SJCRH30 (cell line): ENCODE measurements around the gene ARID1A. TPM values are rescaled to one million over a fixed set of nuclear protein-coding genes. Genes with fewer than 3 reads are reported as not detected.

ENCODE experiments used
- DNase-seq, 2 experiments: peaks; one replicate each; pipeline ENCODE4 v3.0.0-alpha.2; 2015 to 2020
- H3K27ac ChIP-seq: fragments of 250-450 bp; sonication (Bioruptor Pico); 2 replicates; pipeline ENCODE4 v1.5.1; 2020; ENCODE audit warnings: mild to moderate bottlenecking, moderate library complexity
- H3K27me3 ChIP-seq: fragments of 250-450 bp; sonication (Bioruptor Pico); 2 replicates; pipeline ENCODE4 v1.5.1; 2020; ENCODE audit warnings: mild to moderate bottlenecking, moderate library complexity
- H3K36me3 ChIP-seq: fragments of 250-450 bp; sonication (Bioruptor Pico); 2 replicates; pipeline ENCODE4 v1.5.1; 2020; ENCODE audit warnings: mild to moderate bottlenecking, moderate library complexity
- H3K4me1 ChIP-seq: fragments of 250-450 bp; sonication (Bioruptor Pico); 2 replicates; pipeline ENCODE4 v1.5.1; 2020; ENCODE audit warnings: mild to moderate bottlenecking, moderate library complexity
- H3K4me3 ChIP-seq: fragments of 250-450 bp; sonication (Bioruptor Pico); 2 replicates; pipeline ENCODE4 v1.5.1; 2020; ENCODE audit warnings: mild to moderate bottlenecking, moderate library complexity
- H3K9me3 ChIP-seq: fragments of 250-450 bp; sonication (Bioruptor Pico); replicated peaks from 2 replicates; pipeline ENCODE4 v1.5.1; 2020; ENCODE audit warnings: mild to moderate bottlenecking, moderate library complexity
- total RNA-seq: library from RNA; depleted of rRNA; stranded (reverse); fragments of >200 nt; shearing (Covaris generic); gene quantifications from 2 replicates; pipeline ENCODE4 v1.2.3, GENCODE V29; 2014

Gene ARID1A
- total RNA-seq, 1 experiment from 2014 or later = 57.3 TPM

DNA sequence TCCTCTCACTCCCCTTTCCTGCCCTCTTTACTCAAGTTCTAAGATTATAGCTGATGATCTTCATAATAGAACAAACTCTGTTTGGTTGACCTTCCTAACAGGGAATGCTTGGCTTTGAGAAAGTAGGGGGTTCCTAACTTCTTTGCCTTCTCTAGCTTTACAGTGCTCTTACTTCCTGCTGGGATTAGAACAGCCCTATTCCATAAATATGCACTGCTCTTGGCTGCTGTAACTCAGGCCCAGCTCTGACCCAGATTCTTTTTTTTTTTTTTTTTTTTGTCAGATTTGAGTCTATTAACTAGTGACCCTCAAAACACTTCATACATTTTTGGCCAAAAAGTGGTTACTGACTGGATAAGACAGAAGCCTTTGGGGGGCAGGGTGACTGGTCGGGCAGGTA, 52.5 kb downstream of the ARID1A start:
- Histone ChIP-seq H3K27me3 (no peaks in the 10 kb centered on the region), H3K36me3 (peaks cover 85% of the 10 kb centered on the region), H3K4me3 (no peak overlapping the region), H3K9me3 (no peaks in the 10 kb centered on the region), H3K27ac (no peak overlapping the region), H3K4me1 (peaks cover 5% of the 10 kb centered on the region; the same call in 1 of the 2 replicates)
- no peak for DNase-seq

DNA sequence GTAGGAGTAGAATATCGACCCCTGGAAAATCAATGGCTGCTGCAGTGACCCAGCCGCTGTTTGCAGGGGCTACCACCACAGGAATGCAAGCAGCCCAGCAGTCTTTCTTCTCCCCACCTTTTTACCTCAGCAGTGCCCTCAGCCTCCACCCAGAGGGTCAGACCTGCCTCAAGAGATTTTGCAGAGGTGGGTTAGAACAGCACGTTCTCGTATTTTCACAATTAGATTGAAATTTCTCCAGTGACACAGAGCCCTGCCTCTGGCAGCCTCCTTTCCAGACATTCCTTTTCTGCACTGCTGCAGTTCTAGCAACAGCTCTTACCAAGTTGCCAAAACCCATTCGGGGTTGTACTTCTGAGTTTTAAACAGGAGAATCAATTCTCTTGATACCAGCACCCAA, 53.6 kb downstream of the ARID1A start:
- Histone ChIP-seq H3K27me3 (no peaks in the 10 kb centered on the region), H3K4me1 (no peaks in the 10 kb centered on the region; the same call in 1 of the 2 replicates), H3K4me3 (no peak overlapping the region), H3K36me3 (peaks cover 90% of the 10 kb centered on the region), H3K9me3 (no peaks in the 10 kb centered on the region), H3K27ac (no peak overlapping the region)
- no peak for DNase-seq

DNA sequence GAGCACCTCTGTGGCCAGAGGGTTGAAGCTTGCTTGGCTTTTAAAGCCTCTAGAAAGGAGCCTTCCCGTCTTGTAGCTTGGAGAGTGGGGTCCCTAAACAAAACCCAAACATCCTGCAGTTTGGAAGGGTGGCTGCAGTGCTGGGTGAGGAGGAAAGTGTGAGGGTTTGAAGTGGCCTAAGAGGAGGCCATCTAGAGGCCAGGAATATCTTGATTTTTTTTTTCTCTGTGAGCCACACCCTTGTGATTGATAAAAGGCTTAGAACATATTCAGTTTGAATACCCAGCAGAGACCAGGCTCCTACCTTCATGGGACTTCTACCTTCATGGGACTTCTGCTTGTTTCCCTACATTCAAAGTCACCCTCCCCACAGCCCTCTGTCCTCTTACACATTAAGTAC, 54.6 kb downstream of the ARID1A start:
- H3K4me1 ChIP-seq = no peaks in the 10 kb centered on the region
- no peak for DNase-seq
- H3K9me3 ChIP-seq = no peaks in the 10 kb centered on the region
- H3K27me3 ChIP-seq = no peaks in the 10 kb centered on the region
- H3K36me3 ChIP-seq = peaks cover 91% of the 10 kb centered on the region
- no peak overlapping the region for H3K27ac ChIP-seq
- no peak overlapping the region for H3K4me3 ChIP-seq

DNA sequence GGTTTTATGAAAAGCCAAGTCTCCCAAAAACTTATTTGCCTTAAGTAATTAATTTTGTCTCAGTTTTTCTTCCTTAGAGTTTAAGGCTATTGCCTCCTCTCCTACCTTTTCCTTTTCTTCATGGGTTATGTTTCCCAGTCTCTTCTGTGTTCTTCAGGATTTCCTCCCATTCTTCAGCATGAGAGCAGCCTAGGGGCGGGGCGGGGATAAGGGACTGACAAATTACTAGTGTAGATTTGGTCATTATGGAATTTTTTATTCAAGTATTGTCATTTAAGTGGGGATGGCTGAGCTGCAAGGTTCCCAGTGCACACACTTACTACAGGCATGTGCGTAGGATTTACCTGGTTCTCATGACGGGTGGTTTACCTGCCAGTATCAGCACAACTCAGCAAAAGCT, 56.7 kb downstream of the ARID1A start:
- Histone ChIP-seq H3K4me3 (no peak overlapping the region), H3K4me1 (no peaks in the 10 kb centered on the region), H3K27ac (no peak overlapping the region), H3K36me3 (peaks cover 76% of the 10 kb centered on the region), H3K9me3 (no peaks in the 10 kb centered on the region), H3K27me3 (no peaks in the 10 kb centered on the region)
- DNase-seq = no peak

DNA sequence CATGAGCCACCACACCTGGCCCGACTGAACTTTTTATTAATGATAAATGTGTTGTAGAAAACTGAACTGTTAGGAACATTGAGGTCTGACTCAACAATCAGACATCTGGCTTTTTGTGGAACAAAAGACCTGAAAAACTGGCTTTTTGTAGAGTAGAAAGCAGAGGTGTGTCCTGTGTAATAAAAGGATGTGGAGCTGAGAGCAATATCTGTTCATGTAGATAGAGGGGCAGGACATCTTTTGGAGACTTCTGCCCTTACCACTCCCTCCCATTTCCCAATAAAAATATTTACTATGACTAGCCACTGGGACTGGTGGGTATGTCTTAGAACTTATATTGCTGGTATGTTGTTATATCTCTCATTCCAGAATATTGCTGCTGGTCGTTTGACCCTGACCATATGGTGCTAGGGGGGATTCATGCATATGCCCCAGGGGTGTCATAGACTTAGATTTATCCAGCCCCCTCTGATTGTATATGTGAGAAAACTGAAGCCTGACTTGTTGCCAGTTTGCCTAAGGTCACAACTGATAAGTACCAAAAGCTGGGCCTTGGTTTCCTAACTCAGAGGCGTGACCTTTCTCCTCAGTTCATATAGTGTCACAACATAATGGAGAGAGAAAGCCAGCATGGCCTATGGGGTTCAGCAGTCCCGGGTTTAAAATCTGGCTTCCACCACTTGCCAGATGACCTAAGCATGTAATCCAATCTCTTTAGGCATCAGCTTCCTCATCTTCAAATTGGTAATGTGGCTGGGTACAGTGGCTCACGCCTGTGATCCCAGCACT, 58.5 kb downstream of the ARID1A start:
- Histone ChIP-seq H3K4me3 (no peak overlapping the region), H3K9me3 (no peaks in the 10 kb centered on the region), H3K36me3 (peaks cover 83% of the 10 kb centered on the region), H3K27ac (no peak overlapping the region), H3K4me1 (no peaks in the 10 kb centered on the region), H3K27me3 (no peaks in the 10 kb centered on the region)
- no peak for DNase-seq

DNA sequence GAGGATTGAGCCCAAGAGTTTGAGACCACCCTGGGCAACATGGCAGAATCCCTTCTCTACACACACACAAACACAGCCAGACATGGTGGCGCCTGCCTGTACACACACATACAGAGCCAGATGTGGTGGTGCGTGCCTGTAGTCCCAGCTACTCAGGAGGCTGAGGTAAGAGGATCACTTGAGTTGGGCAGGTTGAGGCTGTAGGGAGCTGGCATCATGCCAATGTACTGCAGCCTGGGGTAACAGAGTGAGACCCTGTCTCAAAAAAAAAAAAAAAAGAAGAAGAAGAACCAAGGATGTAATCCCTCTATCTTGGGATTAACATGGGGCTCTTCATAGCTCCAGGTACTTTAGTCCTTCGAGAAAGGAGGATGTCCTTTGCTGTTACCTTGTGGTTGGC, 62.5 kb downstream of the ARID1A start:
- Histone ChIP-seq H3K36me3 (peaks cover 85% of the 10 kb centered on the region), H3K4me1 (no peaks in the 10 kb centered on the region), H3K9me3 (no peaks in the 10 kb centered on the region), H3K27me3 (no peaks in the 10 kb centered on the region), H3K27ac (no peak overlapping the region), H3K4me3 (no peak overlapping the region)
- DNase-seq = no peak

DNA sequence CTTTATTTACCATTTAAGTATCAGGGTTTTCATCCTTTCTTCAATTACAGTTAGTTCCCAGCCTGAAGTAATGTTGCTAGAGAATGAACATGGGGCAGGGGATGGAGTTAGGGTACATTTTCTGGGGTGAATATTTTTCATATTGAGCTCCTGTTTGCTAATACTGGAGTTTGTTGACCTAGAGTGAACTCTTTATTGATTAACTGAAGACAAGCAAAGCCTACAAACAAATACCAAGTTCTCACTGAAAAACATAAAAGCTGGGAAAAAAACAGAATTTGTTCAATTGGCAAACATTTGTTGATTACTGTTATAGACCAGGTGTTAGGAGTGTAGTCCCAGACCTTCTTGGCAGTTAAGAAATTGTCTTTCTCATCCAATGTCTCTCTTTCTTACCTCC, 63.7 kb downstream of the ARID1A start:
- H3K27me3 ChIP-seq = no peaks in the 10 kb centered on the region
- H3K27ac ChIP-seq = no peak overlapping the region
- H3K4me1 ChIP-seq = no peaks in the 10 kb centered on the region
- peaks cover 85% of the 10 kb centered on the region for H3K36me3 ChIP-seq
- H3K4me3 ChIP-seq = no peak overlapping the region
- no peaks in the 10 kb centered on the region for H3K9me3 ChIP-seq
- DNase-seq = no peak

DNA sequence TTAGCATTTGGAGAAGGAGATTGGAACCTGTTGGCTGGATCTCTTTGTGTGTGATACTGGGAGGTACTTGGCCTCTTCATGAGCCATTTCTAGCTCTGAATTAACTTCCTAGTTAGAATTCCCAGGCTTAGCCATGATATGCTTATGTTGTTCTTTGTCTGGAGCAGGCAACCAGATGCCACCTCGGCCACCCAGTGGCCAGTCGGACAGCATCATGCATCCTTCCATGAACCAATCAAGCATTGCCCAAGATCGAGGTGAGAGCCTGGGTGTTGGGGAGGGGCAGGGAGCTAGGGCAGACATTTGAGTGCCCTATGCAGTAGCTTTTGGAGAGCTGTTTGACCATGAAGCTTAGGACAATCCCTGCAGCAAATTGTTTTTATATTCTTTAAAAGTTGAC, 65.4 kb downstream of the ARID1A start:
- no peaks in the 10 kb centered on the region for H3K9me3 ChIP-seq
- no peaks in the 10 kb centered on the region for H3K27me3 ChIP-seq
- peaks cover 84% of the 10 kb centered on the region for H3K36me3 ChIP-seq
- DNase-seq = no peak
- peaks cover 1% of the 10 kb centered on the region for H3K4me1 ChIP-seq
- no peak overlapping the region for H3K4me3 ChIP-seq
- no peak overlapping the region for H3K27ac ChIP-seq

DNA sequence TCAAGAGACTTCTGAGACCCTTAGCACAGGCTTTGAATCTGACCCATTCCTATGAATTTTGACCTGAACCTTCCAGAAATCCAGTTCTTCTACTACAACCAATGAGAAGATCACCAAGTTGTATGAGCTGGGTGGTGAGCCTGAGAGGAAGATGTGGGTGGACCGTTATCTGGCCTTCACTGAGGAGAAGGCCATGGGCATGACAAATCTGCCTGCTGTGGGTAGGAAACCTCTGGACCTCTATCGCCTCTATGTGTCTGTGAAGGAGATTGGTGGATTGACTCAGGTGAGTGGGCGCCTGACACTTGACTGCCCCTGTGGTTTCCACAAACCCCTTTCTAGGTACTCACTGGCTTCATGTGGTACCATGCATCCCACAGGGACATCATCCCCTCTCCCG, 71.9 kb downstream of the ARID1A start:
- Histone ChIP-seq H3K27ac (no peak overlapping the region), H3K4me1 (peaks cover 53% of the 10 kb centered on the region), H3K9me3 (no peaks in the 10 kb centered on the region), H3K36me3 (peaks cover 86% of the 10 kb centered on the region), H3K27me3 (no peaks in the 10 kb centered on the region), H3K4me3 (no peak overlapping the region)
- no peak for DNase-seq

DNA sequence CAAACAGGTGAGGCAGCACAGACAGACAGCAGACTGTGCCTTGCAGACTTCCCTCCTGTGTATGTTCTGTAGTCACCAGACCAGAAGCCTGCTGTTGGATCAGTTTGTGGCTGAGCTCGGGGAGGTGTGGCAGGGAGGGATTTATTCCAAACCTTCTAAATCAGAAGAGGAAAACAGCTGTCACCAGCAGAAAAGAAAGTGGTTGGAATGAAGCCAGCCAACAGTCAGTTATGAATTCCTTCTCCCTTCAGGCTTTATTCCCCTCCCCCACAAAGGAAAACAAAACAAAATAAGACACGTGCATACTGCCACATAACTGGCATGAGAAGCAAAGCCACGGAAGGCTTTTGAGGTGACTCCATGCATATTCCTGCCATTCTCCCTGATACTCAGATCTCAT, 72.9 kb downstream of the ARID1A start:
- Histone ChIP-seq H3K36me3 (peaks cover 86% of the 10 kb centered on the region), H3K4me1 (peaks cover 53% of the 10 kb centered on the region), H3K27me3 (no peaks in the 10 kb centered on the region), H3K9me3 (no peaks in the 10 kb centered on the region), H3K4me3 (no peak overlapping the region), H3K27ac (0 out of 2 replicates have a peak overlapping the region, but pooled peaks have one; percentile 12)
- DNase-seq = peak; percentile 90 to 96

DNA sequence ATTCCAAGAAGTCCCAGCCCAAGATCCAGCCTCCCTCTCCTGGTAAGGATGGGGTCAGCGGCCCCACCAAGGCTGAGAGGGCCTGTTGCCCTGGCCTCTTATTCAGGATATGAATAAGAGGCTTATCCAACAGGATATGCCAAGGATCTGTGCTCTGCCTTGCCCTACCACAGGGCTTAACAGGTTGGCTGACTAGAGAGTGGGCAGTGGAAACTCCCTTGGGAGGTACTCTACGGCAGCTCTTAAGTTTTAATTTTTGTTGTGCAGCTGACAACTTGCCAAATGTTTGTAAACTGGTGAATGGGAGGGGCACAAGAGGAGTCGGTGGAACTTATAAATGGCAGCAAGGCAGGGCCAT, 75.4 kb downstream of the ARID1A start:
- Histone ChIP-seq H3K27me3 (no peaks in the 10 kb centered on the region), H3K36me3 (peaks cover 89% of the 10 kb centered on the region), H3K4me1 (peaks cover 51% of the 10 kb centered on the region), H3K27ac (no peak overlapping the region; the same call in 1 of the 2 replicates), H3K4me3 (no peak overlapping the region), H3K9me3 (no peaks in the 10 kb centered on the region)
- DNase-seq = no peak

DNA sequence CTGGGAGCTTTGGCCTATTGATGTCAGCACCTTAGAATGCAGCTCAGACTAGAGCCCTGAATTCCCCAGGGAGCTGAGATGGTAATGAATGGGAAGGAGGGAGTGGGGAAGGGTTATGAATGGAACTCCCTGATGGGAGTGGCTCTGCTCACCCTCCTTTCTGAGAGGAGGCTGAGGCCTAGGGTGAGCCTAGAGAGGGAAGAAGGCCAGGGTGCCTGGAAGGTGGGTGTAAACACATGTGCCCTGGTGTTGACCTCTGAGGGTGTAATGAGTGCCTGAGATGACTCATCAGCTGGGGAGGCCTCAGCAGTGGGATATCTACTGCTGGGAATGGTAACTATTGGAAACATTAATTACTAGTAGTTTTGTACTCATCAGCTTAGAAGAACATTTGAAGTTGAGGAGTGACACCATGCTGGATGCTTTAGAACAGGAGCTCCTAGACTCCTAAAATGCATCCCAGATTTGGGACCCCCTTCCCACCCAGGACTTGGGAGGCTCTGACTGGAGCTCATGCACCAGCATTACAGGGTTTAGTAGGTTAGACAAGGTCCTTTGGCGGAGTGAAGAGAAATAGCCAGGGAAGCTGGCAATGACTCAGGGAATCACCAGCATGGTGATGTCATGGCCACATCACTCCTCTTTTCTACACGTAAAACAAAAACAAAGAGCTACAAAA, 76.0 kb downstream of the ARID1A start:
- Histone ChIP-seq H3K27me3 (no peaks in the 10 kb centered on the region), H3K27ac (peak overlapping the region; percentile 12; the same call in 1 of the 2 replicates), H3K9me3 (no peaks in the 10 kb centered on the region), H3K4me1 (peaks cover 46% of the 10 kb centered on the region), H3K36me3 (peaks cover 89% of the 10 kb centered on the region), H3K4me3 (no peak overlapping the region)
- peak; percentile 66 to 75 for DNase-seq

DNA sequence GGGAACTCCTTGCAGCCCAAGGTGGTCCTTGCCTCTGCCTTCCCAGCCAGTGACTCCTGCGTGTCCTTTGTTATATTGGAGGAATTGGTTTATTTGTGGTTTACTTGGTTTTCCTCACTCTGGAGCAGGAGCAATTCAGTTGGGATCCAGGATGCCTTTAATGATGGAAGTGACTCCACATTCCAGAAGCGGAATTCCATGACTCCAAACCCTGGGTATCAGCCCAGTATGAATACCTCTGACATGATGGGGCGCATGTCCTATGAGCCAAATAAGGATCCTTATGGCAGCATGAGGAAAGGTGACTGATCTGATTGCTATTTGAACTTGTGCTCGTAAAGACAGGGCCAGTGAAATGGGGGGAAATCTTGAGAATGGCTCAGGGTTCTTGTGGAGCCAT, 76.9 kb downstream of the ARID1A start:
- DNase-seq = no peak

DNA sequence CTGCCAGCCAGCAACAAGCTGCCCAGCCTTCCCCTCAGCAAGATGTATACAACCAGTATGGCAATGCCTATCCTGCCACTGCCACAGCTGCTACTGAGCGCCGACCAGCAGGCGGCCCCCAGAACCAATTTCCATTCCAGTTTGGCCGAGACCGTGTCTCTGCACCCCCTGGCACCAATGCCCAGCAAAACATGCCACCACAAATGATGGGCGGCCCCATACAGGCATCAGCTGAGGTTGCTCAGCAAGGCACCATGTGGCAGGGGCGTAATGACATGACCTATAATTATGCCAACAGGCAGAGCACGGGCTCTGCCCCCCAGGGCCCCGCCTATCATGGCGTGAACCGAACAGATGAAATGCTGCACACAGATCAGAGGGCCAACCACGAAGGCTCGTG, 78.6 kb downstream of the ARID1A start:
- peaks cover 19% of the 10 kb centered on the region for H3K4me1 ChIP-seq
- no peaks in the 10 kb centered on the region for H3K9me3 ChIP-seq
- no peaks in the 10 kb centered on the region for H3K27me3 ChIP-seq
- peaks cover 97% of the 10 kb centered on the region for H3K36me3 ChIP-seq
- H3K27ac ChIP-seq = no peak overlapping the region
- DNase-seq = no peak
- no peak overlapping the region for H3K4me3 ChIP-seq

More for the DNA sequence above, 76.9 kb downstream of the ARID1A start:
- Histone ChIP-seq H3K27me3 (no peaks in the 10 kb centered on the region), H3K4me1 (peaks cover 37% of the 10 kb centered on the region), H3K4me3 (no peak overlapping the region), H3K9me3 (no peaks in the 10 kb centered on the region), H3K36me3 (peaks cover 89% of the 10 kb centered on the region), H3K27ac (no peak overlapping the region)

DNA sequence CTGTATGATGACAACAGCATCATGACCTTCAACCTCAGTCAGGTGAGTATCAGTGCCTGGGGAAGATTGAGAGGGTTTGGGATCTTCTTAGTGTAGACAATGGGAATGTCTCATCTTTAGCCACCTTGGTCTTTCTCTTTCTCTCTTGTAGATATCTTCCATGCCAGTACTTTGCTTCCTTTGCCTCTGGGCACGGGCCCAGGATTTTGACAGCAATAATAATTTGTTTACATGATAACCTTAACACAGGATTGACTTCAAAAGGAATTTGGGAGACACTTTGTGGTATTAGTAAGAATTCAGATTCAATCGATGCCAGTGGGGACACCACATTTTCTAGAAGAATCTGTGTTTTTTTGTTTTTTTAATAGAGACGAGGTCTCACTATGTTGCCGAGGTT, 79.9 kb downstream of the ARID1A start:
- H3K4me3 ChIP-seq = no peak overlapping the region
- H3K4me1 ChIP-seq = peaks cover 17% of the 10 kb centered on the region
- H3K9me3 ChIP-seq = no peaks in the 10 kb centered on the region
- no peak overlapping the region for H3K27ac ChIP-seq
- H3K36me3 ChIP-seq = peaks cover 96% of the 10 kb centered on the region
- H3K27me3 ChIP-seq = no peaks in the 10 kb centered on the region
- DNase-seq = no peak
